Measurements from ENCODE around the gene ZNF653.
A peak's percentile ranks its signal among the peaks of the same experiment; 100 is the strongest.

ZNF653 gene

GRCh38 chr19:11489378-11489777 is 16.3 kb downstream of the ZNF653 start:
- no peak overlapping the region for H3K4me3 ChIP-seq (ENCODE audit: low read length)
- TF ChIP-seq CTCF (conservative IDR thresholded peaks at IDR 0.05; ENCODE audit: low read length), result no peak
- no peak for DNase-seq (ENCODE audit: low read depth)

- no peak for TF ChIP-seq CTCF (conservative IDR thresholded peaks at IDR 0.05; ENCODE audit: low read length)
- no peak overlapping the region for H3K4me3 ChIP-seq (ENCODE audit: low read length)
- no peak for DNase-seq (ENCODE audit: low read depth)
These were observed 18.8 kb downstream of the ZNF653 start for GRCh38 chr19:11486661-11487503.

GRCh38 chr19:11485245-11485837 is 20.3 kb downstream of the ZNF653 start:
- TF ChIP-seq CTCF (conservative IDR thresholded peaks at IDR 0.05; ENCODE audit: low read length), result no peak
- no peak for DNase-seq (ENCODE audit: low read depth)
- no peak overlapping the region for H3K4me3 ChIP-seq (ENCODE audit: low read length)

GRCh38 chr19:11483366-11484111 is 22.1 kb downstream of the ZNF653 start:
- no peak overlapping the region for H3K4me3 ChIP-seq (ENCODE audit: low read length)
- no peak for DNase-seq (ENCODE audit: low read depth)
- no peak for TF ChIP-seq CTCF (conservative IDR thresholded peaks at IDR 0.05; ENCODE audit: low read length)

GRCh38 chr19:11482384-11483050 is 23.1 kb downstream of the ZNF653 start:
- peak; percentile 59 for TF ChIP-seq CTCF (conservative IDR thresholded peaks at IDR 0.05; ENCODE audit: low read length)
- H3K4me3 ChIP-seq (ENCODE audit: low read length), result peak overlapping the region; percentile 45
- peak; percentile 71 for DNase-seq (ENCODE audit: low read depth)

GRCh38 chr19:11481534-11482383 is 23.9 kb downstream of the ZNF653 start:
- TF ChIP-seq CTCF (conservative IDR thresholded peaks at IDR 0.05; ENCODE audit: low read length), result no peak
- peak overlapping the region; percentile 45 for H3K4me3 ChIP-seq (ENCODE audit: low read length)
- peak; percentile 82 for DNase-seq (ENCODE audit: low read depth)
